GM21737 (cell line): ENCODE measurements around the gene TMEM215.
"Not testable (repeated sequence)": the region's sequence is repeated elsewhere in the genome, so short reads cannot be mapped to it uniquely, and the experiment has no call there.

ENCODE experiments used
- ATAC-seq: cut with Tn5 transposase; IDR thresholded peaks from one replicate; pipeline ENCODE4 v1.9.1; 2021; ENCODE audit warnings: mild to moderate bottlenecking, moderate library complexity; ENCODE audit not compliant: unreplicated experiment

The TMEM215 gene, protein sequence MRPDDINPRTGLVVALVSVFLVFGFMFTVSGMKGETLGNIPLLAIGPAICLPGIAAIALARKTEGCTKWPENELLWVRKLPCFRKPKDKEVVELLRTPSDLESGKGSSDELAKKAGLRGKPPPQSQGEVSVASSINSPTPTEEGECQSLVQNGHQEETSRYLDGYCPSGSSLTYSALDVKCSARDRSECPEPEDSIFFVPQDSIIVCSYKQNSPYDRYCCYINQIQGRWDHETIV

DNA sequence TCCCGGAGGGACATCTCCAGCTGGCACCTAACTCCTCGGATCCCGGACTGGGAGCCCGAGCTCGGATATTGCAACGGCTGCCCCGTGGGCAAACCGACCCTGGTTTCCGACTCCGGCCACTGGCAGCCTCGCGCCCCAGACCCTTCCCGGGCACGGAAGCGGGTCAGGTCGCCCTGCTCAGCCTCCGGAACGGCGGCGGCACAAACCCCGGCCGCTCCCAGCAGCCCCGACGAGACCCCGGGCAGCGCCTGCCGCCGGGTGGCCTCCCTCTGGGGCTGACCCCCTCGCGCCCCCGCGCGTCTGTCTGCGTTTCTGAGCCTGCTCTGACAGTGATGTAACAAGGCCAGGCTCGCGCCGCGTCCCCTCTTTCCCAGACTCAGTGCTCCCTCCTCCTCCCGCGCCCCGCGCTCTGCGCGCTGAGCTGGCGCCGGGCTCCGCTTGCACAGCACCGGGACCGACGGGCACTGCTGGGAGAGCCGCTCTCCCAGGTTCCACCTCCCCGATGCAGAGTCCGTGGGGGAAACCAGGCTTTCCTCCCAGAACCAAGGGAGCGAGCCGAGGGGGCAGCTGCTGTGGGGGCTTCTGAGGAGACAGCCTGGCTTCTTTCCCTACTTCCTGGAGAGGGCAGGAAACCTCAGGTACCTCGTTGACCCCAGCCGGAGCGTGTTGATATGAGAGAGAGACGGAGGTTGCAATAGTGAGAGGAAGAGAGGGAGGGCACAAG, at the start of gene TMEM215:
Gene TMEM215 (plus strand): TSS at position 373 of the 724 bp plus-strand sequence. CDS start 644 bp downstream, outside the sequence.
- no peak for ATAC-seq

- ATAC-seq: no peak
Observed at GRCh38 chr9:32735476-32735875, 47.9 kb upstream of the TMEM215 start.

GRCh38 chr9:32737378-32737777, 46.0 kb upstream of the TMEM215 start:
- ATAC-seq: no peak

DNA sequence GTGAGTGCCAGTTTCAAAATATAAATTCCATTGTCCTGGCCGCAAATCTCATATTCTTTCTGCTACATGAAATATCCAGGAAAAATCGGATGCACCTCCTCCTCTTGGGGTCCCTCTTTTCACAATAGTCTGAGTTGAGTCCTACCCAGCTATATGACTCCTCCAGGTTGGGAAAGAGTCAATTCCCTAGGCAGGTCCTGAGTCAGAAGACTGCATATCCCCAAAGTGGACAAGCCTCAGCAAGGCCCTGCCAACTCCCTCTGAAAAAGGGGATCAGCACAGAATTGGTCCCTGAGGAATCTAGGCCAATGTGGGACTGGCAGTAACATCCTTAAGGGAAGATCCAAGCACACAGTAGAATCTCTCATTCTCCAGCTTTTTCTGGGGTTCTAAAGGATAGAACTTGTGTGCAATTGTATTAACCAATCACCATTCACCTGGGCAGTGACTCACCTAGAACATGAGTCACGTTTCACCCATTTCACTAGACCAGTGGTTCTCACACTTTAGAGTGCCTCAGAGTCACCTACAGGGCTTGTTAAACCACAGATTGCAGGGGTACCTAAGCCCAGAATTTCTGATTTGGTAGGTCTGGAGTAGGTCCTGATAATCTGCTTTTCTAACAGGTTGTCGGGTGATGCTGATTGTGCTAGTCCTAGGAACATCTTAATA, 44.7 kb upstream of the TMEM215 start:
- ATAC-seq: no peak

GRCh38 chr9:32741706-32742105, 41.6 kb upstream of the TMEM215 start:
- ATAC-seq: no peak

- ATAC-seq: no peak
Observed at GRCh38 chr9:32742296-32742695, 41.0 kb upstream of the TMEM215 start.

- no peak for ATAC-seq
Observed at GRCh38 chr9:32748013-32748412, 35.3 kb upstream of the TMEM215 start.

- ATAC-seq: no peak
Observed at GRCh38 chr9:32755730-32756129, 27.6 kb upstream of the TMEM215 start.

DNA sequence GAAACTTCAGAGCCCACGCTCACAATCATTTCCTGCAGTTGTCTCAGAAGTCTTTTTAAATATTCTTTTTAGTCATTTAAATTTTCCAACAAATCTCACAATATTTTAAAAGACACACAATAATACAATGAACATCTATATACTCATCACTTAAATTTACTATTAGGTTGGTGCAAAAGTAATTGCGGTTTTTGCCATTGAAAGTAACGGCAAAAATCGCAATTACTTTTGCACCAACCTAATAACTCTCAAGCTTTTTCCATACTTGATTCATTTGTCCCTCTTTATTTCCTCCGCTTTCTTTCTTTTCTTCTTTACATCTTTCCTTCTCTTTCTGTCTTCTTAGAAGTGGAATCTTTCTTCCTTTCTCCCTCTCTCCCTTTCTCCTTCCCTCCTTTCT, 19.2 kb upstream of the TMEM215 start:
- ATAC-seq: no peak

DNA sequence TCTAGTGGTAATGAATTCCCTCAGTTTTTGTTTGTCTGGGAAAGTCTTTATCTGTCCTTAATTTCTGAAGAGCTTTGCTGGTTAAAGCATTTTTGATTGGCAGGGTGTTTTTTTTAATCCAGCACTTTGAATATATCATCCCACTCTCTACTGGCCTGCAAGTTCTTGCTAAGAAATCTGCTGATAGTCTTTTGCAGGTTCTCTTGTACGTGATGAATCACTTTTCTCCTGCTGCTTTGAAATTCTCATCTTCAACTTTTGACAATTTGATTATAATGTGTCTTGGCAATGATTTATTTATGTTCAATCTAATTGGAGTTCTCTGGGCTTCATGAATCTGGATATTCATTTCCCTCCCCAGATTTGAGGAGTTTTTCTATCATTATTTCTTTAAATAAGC, 8.1 kb upstream of the TMEM215 start:
- ATAC-seq: no peak

DNA sequence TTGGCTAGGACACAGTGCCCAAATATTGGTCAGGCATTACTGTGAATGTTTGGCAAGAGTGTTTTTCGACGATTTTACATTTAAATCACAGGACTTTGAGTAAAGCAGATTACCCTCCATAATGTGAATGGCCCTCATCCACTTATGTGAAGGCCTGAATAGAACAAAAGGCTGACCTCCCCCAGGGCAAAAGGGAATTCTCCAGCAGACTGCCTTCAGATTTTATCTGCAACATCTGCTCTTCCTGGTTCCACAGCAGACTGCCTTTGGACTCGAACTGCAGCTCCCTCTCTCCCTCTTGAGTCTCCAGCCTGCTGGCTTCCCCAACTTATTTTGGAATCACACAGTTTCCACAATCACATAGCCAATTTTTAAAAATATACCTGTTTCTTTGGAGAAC, 7.1 kb upstream of the TMEM215 start:
- ATAC-seq: no peak

DNA sequence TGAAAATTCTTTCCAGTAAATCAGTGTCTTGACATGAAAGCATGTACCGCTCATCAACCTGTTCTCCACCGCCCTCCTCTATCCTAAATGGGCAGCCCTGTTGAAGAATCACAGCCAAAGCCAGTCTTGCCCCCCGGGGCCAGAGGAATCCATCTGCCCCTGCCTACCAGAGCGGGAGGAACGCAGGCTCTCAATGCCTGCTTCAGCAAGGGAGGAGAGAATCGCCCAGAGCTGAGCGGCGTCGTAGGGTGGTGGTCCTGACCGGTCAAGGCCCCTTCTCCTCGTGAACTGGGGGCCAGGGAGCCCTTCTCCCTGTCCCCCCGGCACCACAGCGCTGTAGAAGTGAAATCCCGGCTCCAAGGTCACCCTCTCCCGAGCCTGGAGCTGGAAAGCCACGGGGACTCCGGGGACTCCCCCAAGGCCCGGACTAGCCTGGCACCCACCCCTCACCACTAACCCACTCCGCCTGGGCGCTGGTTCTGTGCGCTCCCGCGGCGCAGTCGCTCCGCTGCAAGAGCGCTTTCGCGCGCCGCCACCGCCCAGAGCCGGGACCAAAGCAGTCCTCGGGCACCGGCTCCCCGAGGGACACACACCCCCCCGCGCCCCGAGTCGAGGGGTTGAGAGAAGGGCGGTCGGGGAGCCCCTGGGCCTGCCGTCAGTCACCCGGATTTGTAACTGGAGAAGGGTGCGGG, 718 bp upstream of the TMEM215 start:
- ATAC-seq: no peak

DNA sequence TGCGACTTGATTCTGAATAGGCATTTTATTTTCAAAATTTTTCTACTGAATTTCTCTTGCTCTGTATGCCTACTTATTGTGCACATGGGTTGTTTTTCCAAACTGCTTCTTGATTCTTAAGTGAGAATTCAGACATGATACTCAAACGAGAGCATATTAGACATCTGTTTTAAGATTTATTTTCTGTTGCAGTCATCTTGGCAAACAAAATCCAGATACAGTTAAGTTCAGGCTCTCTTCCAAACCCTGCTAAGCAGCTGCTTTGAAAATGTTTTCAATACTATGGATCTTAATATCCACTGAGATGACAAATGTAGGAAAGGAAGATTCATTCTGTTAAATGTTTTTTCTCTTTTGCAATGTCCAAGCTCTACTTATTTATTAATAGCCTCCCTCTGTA, 4.5 kb downstream of the TMEM215 start:
- no peak for ATAC-seq

DNA sequence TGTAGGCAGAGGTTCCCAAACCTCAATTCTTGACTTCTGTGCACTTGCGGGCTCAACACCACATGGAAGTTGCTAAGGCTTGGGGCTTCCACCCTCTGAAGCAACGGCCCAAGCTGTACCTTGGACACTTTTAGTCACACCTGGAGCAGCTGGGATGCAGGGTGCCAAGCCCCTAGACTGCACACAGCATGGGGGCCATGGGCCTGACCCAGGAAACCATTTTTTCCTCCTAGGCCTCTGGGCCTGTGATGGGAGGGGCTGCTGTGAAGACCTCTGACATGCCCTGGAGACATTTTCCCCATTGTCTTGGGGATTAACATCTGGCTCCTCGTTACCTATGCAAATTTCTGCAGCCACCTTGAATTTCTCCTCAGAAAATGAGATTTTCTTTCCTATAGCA, 12.7 kb downstream of the TMEM215 start:
- not testable (repeated sequence) for ATAC-seq

DNA sequence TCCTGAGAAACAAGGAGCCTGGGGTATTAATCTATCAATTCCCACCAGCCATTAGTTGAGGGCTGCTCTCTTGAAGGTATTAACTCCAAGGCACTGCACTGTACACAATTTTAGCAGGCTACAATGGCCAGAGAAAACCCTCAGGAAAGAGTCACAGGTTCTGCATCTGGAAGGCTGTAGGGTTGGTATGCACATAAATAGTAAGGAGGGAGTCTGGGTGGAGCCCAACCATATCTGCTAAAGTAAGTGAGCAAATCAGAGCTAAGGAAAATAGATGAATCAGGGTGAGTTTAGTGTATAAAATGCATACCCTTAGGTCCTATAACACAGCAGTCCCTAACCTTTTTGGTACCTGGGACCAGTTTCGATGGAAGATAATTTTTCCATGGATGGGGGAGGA, 18.2 kb downstream of the TMEM215 start:
- no peak for ATAC-seq

DNA sequence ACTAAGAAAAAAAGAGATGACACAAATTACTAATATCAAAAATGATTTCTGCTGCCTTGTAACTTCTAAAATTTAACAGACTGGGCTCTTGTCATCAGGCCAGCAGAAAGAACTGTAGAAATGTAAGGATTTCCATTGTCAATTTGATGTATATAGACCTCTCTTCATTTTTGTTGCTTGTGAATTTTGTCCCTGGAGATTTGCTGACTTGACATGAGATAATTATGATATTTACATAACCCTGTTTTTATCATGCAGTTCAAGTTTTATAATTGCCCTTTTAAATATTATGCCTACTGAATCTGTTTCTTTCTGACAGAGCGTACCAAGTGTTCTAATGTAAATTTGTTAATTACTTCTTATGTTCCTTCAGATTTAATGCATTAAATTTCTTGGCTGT, 23.9 kb downstream of the TMEM215 start:
- no peak for ATAC-seq

- no peak for ATAC-seq
Observed at GRCh38 chr9:32811246-32811645, 27.9 kb downstream of the TMEM215 start.

GRCh38 chr9:32820322-32820721, 37.0 kb downstream of the TMEM215 start:
- ATAC-seq: no peak

GRCh38 chr9:32823101-32823500, 39.8 kb downstream of the TMEM215 start:
- ATAC-seq: no peak

GRCh38 chr9:32823551-32823950, 40.2 kb downstream of the TMEM215 start:
- no peak for ATAC-seq

DNA sequence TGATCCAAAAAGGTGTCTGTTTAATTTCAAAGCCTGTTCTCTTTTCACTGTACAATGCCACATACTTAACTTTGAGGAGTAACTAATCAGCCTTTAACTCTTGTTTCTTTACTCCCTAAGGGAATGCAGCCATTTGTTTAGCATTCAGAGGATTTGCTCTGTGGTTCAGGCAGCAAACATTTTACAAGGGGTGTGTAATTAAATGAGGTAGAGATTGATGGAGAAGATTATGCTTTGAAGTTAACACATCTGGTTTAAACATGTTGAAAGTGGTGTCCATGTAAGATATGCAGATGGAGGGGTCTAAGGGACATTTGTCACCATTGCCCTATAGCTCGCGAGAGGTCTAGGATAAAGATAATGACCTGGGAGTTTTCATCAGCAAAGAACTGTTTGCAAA, 41.9 kb downstream of the TMEM215 start:
- no peak for ATAC-seq

GRCh38 chr9:32828861-32829260, 45.5 kb downstream of the TMEM215 start:
- ATAC-seq: no peak
